NCI-H146 (cell line): ENCODE results near the gene TSHZ2.
"Not testable (repeated sequence)": the region's sequence is repeated elsewhere in the genome, so short reads cannot be mapped to it uniquely, and the experiment has no call there.

ENCODE experiments used
- DNase-seq: peaks from one replicate; lab custom pipeline; 2025; lab: John Stamatoyannopoulos, UW

TSHZ2 gene

DNA sequence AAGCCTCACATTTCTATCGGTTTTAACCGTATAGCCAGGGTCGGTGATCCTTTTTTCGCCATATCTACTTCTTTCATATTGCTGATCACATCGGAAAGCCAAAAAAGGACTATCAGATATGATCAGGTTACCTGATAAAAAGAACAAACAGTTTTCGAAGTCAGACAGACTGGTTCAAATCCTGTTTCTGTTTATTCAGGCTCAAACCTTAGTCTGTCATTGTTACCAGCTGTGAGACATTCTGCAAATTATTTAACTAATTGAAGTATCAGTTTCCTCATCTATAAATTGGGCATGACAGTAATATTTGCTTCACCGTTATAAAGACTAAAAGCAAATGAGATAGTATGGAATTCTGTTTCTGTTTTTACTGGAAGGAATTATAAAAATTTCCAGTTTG, 111.3 kb downstream of the TSHZ2 start:
- peak; percentile 34 for DNase-seq

DNA sequence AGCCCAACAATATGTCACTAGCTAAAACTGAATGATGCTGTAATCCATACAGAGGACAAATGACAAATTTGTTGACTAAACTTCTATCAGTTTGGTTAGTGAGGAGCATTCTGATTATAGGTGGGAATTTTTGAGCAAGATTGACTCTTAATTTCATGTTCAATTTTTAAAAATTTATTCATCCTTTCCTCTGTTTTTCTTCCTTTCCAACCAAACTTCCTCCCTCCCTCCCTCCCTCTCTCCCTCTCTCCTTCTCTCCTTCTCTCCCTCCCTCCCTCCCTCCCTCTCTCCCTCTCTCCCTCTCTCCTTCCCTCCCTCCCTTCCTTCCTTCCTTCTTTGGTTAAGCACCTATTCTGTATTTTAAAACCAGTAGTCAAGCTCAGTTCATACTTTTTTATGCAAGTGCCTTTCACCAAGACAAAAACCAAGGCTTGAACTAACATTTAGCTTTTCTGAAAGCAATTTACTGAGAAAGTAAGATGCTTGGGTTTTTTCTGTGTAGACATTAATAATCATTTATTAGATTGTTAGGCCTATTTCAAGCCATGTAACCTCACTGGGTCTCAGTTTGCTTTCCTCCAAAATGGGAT, 112.3 kb downstream of the TSHZ2 start:
- DNase-seq: no peak

DNA sequence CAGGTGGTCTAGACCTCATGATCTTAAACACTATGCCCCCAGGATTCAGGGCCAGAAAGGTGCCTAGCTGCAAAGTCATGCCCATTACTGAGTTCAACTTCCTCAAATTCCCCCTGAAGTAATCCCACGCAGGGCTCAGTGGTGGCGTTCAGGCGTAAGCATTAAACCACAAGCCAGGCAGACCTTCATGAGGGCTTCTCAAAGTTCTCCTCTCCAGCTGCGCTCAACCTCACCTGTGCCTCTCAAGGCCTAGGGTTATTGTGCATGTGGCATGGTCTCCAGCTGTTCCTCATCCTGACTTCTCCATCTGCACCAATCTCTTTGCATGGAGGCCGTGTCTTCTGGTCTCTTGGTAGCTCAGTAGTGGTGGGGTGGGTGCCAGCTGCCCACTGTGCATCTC, 113.6 kb downstream of the TSHZ2 start:
- DNase-seq: no peak

DNA sequence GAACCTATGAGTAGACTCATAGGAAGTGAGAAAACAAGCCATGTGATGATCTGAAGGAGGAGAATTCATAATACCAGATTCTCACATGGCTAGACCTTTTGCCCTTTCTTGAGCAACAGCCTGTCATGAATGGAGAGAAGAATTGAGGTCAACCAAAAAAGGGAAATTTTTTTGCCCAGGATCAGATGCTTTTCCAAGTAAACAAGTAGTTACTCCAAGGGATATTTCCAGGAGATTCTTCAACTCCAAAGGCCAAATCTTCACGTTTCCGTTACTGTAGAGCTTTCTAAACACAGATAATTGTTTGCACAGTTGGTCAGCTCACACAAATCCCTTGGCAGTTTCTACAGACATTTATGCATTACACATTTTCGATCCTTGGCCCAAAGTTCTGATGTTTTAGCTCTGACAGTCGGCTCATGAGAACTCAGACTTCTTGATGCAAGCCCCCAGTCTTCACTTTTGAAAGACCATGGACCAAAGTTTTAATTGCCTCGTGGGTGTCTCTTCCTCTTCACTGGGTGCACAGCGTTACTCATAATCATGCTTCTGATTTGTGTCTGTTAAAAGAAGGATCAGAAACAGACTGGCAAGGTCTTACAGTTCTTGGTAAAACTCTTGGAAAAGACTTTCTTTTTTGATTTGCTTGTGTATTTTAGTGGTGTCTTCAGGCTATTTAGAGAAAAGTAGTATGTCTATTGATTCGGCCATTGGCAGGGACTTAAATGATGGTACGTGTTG, 115.0 kb downstream of the TSHZ2 start:
- DNase-seq: no peak

DNA sequence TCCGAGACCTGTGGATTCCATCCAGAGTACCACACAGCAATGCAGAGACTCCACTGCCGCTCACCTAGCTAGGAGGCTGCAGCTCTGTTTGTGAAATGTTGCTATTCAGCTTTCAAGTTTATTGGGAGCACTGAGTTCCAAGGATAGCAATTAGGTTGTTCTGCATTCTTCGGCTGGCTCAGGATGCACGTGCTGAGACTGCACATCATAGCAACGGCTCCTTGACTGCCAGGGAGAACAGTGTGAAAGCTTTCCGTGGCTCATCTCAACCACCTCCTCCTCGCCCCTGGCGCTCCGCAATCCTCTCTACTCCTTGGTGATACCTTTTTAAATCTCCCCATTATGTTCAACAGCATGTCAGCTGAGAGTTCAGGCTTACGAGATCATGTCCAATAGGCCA, 116.6 kb downstream of the TSHZ2 start:
- DNase-seq: no peak

DNA sequence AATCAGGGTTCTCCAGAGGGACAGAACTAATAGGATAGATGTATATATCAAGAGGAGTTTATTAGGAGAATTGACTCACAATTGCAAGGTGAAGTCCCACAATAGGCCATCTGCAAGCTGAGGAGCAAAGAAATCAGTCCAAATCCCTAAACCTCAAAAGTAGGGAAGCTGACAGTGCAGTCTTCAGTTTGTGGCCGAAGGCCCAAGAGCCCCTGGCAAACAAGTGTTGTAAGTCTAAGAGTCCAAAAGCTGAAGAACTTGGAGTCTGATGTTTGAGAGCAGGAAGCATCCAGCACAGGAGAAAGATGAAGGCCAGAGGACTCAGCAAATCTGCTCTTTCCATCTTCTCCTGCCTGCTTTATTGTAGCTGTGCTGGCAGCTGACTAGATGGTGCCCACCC, 117.7 kb downstream of the TSHZ2 start:
- DNase-seq: not testable (repeated sequence)

DNA sequence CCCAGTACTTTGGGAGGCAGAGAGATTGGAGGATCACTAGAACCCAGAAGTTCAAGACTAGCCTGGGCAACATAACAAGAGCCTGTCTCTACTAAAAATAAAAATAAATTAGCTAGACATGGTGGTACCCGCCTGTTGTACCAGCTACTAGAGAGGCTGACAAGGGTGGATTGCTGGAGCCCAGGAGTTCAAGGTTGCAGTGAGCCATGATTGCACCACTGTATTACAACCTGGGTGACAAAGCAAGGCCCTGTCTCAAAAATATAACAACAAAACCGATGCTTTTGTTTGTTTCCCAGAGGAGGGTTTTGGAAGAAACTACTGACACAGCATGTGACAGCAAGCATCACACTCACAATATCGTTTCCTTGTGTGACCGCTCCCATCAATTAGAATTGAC, 119.6 kb downstream of the TSHZ2 start:
- no peak for DNase-seq

DNA sequence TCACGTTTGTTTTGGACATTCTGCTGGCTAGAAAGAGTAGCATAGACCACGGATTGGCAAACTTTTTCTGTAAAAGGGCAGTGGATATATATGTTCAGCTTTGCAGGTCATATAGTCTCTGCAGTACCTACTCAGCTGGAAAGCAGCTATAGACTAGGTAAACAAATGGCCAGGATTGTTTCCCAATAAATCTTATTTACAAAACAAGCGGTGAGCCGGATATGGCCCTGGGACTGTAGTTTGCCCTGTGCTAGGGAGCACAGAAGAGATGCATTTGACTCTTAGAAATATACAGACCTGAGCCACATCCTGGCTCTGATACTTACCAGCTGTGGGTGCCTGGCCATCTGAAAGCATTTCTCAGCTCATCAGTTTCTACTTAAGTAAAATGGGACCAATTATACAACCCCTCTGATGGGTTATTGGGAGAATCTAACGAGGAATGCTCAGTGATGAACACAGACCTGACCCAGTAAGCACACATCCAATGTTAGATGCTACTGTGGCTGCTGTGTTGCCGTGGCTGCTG, 120.7 kb downstream of the TSHZ2 start:
- DNase-seq: no peak

DNA sequence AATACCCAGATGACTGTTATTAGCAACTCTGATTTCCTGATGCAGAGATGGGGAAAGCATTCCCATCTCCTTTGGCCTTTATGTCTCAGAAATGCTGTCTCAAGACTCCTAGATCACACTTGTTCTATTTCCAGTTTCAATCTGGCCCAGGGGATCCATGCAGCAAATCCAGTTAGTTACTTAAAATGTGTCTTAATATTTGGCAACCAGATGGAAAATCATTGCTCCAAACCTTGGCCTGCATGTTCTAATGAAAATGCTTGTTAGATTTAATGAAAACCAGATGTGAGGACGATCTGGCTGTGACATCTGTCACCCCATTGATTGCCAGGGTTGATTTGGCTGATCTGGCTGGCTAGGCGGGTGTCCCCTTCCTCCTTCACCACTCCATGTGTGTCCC, 125.2 kb downstream of the TSHZ2 start:
- DNase-seq: no peak

DNA sequence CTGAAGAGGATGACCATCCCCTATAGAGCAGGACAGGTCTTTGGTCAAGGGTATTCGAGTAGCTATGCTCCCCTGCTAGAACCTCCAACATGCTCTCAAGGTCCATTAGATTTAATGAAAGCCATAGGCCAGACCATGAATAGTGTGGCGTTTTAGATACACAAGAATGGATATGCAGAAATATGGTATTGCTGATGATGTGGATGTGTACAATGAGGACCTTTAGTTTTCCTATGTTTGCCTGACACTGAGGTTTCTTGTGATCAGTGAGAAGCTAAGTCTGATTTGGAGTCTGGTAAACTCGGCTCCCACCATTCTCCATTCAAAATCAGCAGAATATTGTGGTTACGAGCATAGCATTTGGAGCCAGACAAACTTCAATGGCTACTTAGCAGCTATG, 125.6 kb downstream of the TSHZ2 start:
- DNase-seq: no peak

DNA sequence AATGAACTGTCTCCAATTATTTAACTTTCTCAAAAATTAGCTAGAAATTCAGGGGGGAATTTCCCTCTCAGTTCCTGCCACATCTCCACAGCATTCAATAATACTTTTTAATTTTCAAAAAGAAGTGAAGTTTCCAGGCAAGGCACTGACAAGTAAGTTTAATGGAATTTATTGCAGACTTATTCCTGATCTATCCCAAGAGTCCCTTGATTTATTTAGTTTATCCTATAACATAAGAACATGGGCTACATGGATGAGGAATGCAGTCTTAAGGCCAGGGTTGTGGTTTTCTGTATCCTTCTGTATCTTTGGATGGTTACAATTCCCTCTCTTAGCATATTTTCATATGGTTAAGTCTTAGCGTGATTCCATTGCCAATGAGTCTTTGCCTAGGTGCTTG, 126.5 kb downstream of the TSHZ2 start:
- DNase-seq: no peak

DNA sequence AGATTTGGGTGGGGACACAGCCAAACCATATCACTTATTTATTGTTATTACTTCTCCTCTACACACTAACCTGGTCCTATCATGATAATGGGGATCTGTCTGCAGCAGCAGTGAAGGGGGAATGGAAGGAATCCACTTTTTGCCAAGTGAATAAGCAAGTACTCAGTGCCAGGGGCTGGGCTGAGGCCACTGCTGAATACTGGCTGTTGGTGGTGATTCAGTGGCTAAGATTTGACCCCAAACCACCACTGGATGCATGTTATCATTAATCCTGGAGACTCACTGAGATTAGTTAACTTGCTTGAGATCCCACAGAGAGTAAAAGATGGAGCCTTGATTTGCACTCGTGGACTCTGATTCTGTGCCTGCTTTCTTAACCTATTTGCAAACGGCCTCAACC, 127.7 kb downstream of the TSHZ2 start:
- no peak for DNase-seq

DNA sequence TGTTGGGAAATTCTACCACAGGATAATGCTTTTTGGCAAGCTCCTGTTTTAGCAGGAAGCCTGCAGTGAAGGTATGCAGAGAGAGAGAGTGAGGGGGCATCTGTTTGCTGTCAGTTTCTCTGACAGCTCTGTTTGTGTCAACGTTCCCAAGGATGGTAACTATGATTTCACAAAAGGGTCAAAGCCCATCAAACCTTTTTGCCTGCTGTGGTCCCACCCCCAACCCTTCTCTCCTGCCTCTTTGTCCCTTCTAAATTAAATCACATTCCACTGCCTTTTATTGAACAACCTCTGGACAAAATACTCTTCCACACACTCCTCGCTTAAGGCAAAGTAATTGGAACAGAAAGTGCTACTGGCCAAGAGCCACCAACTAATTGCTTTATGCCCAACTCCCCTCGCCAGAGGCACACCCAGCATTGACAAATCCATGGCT, 128.3 kb downstream of the TSHZ2 start:
- DNase-seq: no peak

DNA sequence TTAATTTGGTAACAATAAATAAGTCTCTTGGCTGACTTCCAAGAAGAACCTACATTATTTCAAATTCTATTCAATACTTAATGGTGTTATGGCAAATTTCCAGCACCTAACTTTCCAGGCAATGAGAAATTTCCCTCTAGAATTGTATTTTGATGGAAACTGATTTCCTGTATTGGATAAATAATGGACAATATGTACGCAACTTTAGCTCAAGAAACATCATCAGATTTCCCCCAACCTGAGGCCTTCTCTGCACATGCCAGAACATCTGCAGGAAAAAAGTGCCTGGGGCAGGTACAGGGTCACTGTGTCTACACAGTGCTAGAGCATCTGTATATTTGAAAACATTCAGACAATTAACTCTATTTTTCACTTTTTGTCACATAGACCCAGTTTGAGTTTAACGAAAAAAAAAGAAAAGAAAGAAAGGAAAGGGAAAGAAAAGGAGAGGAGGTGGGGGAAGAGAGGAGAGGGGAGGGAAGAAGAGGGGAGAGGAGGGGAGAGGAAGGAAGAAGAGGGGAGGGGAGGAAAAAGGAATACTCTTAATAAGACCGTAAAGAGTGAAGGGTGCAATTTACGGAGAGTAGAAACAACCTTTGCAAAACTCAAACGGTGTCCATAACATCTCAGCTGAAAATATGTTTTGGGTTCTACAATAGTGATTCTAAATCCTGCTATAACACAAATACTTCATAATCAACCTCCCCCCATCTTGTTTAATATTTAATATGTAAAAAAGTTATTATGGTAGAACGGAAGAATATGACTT, 130.0 kb downstream of the TSHZ2 start:
- no peak for DNase-seq

DNA sequence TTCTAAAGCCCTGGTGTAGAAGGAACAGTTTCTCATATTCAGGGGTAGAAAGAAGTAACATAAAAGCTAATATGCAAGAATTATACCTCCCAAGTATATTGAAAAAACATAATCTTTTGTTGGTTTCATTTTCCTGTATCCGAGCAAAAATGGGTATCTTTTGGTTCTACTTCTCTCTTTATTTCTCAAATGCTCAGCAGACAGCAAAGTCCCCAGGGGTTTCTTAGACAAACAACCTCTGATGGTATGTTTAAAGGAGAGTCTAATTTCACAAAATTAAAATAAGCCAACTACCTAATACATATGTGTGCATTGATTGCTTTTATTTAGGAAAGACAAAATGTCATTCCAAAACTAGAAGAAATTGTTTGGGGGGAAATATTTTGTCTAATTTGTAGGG, 131.0 kb downstream of the TSHZ2 start:
- no peak for DNase-seq

DNA sequence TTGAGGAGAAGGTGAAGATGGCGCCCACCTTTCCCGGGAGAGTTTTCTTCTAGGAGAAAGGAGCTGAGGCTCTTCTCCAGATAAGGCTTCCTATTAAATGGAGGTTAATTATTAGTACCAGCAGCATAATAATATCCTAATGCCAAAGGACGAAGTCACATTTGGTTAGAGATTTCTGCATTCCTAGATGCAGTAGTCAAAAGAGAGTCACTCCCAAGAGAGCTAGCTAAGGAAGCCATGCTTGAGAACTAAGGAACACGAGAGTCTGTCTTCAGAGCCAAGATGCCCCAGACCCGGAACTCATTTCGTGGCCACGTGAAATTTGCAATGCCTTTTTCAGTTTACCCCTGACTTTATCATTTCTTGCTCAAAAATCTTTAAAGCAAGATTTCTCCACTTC, 132.7 kb downstream of the TSHZ2 start:
- no peak for DNase-seq

DNA sequence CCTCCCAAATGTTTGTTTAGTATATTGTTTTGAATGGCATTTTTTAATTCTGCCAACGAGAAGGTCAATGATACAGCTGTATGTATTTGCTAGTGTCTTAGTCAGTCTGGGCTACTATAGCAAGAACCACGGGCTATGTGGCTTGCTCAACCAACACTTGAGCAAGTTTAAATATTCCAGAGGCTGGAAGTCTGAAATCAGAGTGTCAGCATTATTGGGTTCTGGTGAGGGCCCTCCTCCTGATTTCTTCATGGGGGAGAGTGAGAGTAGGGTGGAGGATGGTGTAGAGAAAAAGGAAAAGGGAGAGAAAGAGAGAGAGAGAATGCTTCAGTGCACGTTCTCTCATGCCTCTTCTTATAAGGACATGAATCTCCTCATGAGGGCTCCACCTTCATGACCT, 144.6 kb downstream of the TSHZ2 start:
- no peak for DNase-seq

DNA sequence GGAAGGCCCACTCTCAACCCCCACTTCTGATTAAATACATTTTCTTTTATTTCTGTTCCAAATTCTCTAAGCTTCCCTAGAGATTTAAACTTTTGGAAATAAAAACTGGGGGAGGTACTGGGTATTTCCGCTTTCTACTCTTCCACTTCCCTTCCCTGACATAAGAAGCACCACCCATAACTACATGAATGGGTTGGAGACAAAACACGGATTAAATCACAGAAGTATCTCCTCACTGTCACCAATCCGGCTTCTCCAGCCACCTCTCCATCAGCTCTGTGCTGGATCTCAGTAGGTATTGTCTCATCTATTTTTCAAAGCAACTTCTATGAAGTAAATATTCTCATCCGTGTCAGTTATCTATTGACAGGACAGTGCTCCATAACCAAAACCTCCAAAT, 150.7 kb downstream of the TSHZ2 start:
- DNase-seq: no peak

DNA sequence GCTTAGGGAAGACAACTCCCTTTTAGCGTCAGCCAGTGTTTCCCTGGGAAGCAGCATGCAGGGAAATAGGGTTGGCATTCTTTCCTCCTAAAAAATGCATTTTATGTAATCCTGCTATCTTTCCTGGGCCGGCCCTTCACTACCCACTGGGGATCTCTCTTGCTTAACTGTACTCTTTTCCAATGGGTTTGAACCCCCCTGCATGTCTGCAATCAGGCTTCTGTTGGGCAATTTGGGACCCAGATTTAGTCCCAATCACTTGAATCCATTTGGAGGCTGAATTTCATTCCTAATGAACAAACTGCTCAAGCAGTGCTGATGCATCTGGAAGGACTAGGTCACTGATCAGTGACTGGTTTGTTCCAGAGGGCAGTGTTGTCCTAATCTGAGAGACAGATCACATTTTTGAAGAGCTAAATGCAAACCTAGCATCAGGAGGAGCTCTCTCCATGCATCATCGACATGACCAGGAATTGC, 152.0 kb downstream of the TSHZ2 start:
- DNase-seq: no peak

DNA sequence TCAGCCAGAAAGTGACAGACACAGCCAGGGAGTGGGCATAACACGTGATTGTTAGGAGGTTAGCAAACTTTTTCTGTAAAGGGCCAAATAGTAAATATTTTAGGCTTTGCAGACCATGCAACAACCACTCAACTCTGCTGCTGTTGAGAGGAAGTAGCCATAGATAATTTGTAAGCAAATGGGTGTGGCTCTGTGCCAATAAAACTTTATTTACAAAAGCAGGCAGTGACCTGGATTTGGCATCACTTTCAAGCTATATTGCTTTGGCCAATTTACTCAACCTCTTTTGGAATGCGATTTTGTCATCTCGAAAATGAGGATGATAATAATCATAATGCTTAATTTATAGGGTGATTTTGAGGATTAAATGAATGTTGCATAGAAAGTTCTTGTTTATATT, 152.6 kb downstream of the TSHZ2 start:
- DNase-seq: no peak

DNA sequence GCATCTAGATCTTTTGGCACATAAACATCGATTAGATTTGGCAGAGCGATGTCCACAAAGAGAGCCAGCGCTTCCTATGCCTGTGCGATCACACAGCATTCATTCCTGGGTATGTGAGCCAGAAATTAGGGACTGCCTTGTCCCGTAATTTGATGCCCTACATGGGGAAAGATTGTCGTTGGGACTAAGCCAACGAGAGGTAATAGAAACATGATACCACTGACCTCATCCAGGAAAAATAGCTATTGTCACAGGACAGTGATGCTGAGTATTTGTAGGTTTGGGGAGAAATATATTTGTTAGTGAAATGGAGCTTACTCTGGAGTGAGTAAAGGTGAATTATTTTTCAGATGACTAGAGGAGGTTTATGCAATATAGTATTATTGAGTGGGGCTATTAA, 154.0 kb downstream of the TSHZ2 start:
- DNase-seq: no peak

DNA sequence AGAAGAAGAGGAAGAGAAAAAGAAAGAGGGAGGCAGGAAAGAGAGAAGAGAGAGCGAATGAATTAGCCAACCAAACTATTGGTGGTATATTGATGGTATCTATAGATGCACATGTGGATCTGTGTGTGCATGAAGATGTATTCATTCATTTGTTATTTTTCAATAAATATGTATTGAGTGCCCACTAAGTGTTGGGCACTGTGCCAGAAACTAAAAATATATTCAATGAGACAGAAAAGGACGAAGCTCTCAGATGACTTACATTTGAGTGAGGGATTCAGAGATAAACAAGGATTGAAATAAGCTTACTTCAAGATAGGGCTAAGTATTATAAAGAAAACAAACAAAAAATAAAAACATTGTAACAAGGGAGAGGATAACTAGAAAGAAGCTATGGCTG, 154.9 kb downstream of the TSHZ2 start:
- DNase-seq: no peak

DNA sequence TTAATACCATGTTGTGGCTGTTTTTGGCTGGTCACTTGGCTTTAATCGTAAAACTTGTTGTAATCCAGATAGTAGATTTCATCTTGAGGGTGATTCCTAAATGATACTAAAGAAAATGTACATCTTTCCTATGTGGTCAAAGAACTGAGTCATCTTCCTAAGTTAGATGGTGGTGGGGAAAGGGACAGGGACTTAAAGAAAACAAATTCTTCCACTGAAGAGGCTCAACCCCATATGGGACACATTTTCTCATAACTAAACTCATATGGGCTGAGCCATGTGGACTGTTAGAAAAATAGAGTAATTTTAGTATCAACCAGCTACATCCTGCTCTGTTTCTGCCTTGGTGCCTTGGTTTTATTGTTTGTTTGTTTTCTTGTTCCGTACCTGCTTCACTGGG, 155.8 kb downstream of the TSHZ2 start:
- DNase-seq: no peak
